ENCODE measurements around the gene ACOX3. TPM values are rescaled to one million over a fixed set of nuclear protein-coding genes. Genes with fewer than 3 reads are reported as not detected.
A peak's percentile ranks its signal among the peaks of the same experiment; 100 is the strongest.

ACOX3 gene
- total RNA-seq, 1 experiment from 2014 or later, result 12.2 TPM

DNA sequence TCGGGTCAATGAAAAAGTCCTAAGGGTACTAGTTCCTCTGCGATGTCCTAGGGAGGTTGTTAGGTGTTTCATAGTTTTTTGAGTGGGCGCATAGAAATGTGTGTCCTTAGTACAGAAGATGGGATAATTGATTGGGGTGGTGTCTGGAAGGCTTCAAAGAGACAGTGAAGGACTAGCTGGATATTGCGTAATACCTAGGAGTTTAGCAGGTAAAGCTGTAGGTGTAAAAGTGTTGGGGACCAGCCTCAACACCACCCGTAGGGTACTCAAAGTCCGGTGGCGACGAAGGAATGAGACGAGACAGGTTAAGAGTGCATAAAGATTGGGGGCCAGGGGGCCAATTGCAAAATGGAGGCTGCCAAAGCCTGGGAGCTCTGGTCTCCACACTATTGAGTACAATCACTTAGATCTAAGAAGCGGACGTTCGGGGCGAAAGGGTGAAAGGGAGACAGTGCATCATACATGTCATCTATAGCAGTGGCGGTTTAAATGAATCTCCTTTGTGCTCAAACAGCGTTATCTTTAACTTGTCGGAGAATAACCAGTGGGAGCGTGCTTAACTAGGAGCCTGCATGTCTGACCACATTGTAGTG, 1.1 kb upstream of the ACOX3 start:
- H3K9me2 ChIP-seq (replicated peaks; ENCODE audit: low read length), result no peaks in the 10 kb centered on the region
- POLR2A ChIA-PET (ENCODE audit: unreplicated experiment), result no interaction called here
- peak overlapping the region; percentile 84 for H3K9ac ChIP-seq (ENCODE audit: low read length)
- DNase-seq (peak; percentile 4), ATAC-seq (0 out of 2 replicates have a peak, but pooled peaks have one; percentile 4)
- no peaks in the 10 kb centered on the region for H3F3A ChIP-seq (ENCODE audit: low read length, unreplicated experiment)
- H3K79me2 ChIP-seq (ENCODE audit: low read length), result peaks cover 75% of the 10 kb centered on the region
- H3K27ac ChIP-seq (ENCODE audit: low read length), result no peak overlapping the region
- peak overlapping the region; percentile 98 for H3K4me2 ChIP-seq (ENCODE audit: low read length)
- no peaks in the 10 kb centered on the region for H3K27me3 ChIP-seq (ENCODE audit: low read length)
- CTCF ChIA-PET, result no interaction called here
- no peak for TF ChIP-seq EZH2phosphoT487 (IDR thresholded peaks at IDR 0.05; ENCODE audit: borderline replicate concordance, low read length)
- TF ChIP-seq, protein P1, sequence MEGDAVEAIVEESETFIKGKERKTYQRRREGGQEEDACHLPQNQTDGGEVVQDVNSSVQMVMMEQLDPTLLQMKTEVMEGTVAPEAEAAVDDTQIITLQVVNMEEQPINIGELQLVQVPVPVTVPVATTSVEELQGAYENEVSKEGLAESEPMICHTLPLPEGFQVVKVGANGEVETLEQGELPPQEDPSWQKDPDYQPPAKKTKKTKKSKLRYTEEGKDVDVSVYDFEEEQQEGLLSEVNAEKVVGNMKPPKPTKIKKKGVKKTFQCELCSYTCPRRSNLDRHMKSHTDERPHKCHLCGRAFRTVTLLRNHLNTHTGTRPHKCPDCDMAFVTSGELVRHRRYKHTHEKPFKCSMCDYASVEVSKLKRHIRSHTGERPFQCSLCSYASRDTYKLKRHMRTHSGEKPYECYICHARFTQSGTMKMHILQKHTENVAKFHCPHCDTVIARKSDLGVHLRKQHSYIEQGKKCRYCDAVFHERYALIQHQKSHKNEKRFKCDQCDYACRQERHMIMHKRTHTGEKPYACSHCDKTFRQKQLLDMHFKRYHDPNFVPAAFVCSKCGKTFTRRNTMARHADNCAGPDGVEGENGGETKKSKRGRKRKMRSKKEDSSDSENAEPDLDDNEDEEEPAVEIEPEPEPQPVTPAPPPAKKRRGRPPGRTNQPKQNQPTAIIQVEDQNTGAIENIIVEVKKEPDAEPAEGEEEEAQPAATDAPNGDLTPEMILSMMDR (conservative IDR thresholded peaks at IDR 0.05; ENCODE audit: low read depth, low read length), result no peak
- intact Hi-C loops (cut with micrococcal nuclease), result no loop called here
- H3K36me3 ChIP-seq (ENCODE audit: low read depth, low read length), result no peaks in the 10 kb centered on the region
- H4K20me1 ChIP-seq (ENCODE audit: low read length), result peaks cover 11% of the 10 kb centered on the region; the same call in 1 of the 2 replicates
- peaks cover 23% of the 10 kb centered on the region for H3K4me1 ChIP-seq (ENCODE audit: insufficient read depth, low read length)
- H3K4me3 ChIP-seq (ENCODE audit: low read length), result peak overlapping the region; percentile 100
- peak overlapping the region; percentile 97; the same call in 1 of the 2 replicates for H2AFZ ChIP-seq (ENCODE audit: low read length)
- TSS peak; percentile 45 for BruUV-seq (replicated peaks)
- no peaks in the 10 kb centered on the region for H3K9me3 ChIP-seq (ENCODE audit: low read length)

DNA sequence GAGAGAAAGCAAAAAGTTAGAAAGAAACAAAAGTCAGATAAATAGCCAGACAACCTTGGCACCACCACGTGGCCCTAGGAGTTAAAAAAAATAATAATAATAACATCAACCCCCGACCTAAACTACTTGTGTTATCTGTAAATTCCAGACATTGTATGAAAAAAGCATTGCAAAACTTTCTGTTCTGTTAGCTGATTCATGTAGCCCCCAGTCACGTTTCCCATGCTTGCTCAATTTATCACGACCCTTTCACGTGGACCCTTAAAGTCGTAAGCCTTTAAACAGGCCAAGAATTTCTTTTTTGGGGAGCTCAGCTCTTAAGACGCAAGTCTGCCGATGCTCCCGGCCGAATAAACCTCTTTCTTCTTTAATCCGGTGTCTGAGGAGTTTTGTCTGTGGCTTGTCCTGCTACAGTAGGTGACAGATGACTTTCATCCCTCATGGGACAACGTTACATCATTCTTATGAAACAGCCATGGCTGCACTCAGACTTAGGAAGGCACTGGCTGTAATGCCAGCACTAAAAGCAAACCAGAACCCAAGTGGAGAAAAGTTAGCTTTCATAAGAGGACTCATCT, 520 bp downstream of the ACOX3 start:
- Histone ChIP-seq H4K20me1 (ENCODE audit: low read length) (peaks cover 11% of the 10 kb centered on the region; the same call in 1 of the 2 replicates), H3K27me3 (ENCODE audit: low read length) (no peaks in the 10 kb centered on the region), H3K4me1 (ENCODE audit: insufficient read depth, low read length) (peaks cover 23% of the 10 kb centered on the region), H3K27ac (ENCODE audit: low read length) (peak overlapping the region; percentile 78), H3F3A (ENCODE audit: low read length, unreplicated experiment) (no peaks in the 10 kb centered on the region), H3K36me3 (ENCODE audit: low read depth, low read length) (no peaks in the 10 kb centered on the region), H3K9me2 (replicated peaks; ENCODE audit: low read length) (no peaks in the 10 kb centered on the region), H3K9ac (ENCODE audit: low read length) (peak overlapping the region; percentile 84), H3K79me2 (ENCODE audit: low read length) (peaks cover 65% of the 10 kb centered on the region), H2AFZ (ENCODE audit: low read length) (peak overlapping the region; percentile 97), H3K4me3 (ENCODE audit: low read length) (peak overlapping the region; percentile 100), H3K9me3 (ENCODE audit: low read length) (no peaks in the 10 kb centered on the region), H3K4me2 (ENCODE audit: low read length) (peak overlapping the region; percentile 98)
- DNase-seq, result no peak
- intact Hi-C loops (cut with micrococcal nuclease), result no loop called here
- POLR2A ChIA-PET (ENCODE audit: unreplicated experiment), result no interaction called here
- TF ChIP-seq, protein P1 (conservative IDR thresholded peaks at IDR 0.05; ENCODE audit: low read depth, low read length), result no peak
- TF ChIP-seq EZH2phosphoT487 (IDR thresholded peaks at IDR 0.05; ENCODE audit: borderline replicate concordance, low read length), result no peak
- no peak for TF ChIP-seq EZH2 (IDR thresholded peaks at IDR 0.05; ENCODE audit: low read length, unreplicated experiment)
- CTCF ChIA-PET, result no interaction called here
- TSS peak; percentile 91 for BruUV-seq (replicated peaks)
- no peak for ATAC-seq

DNA sequence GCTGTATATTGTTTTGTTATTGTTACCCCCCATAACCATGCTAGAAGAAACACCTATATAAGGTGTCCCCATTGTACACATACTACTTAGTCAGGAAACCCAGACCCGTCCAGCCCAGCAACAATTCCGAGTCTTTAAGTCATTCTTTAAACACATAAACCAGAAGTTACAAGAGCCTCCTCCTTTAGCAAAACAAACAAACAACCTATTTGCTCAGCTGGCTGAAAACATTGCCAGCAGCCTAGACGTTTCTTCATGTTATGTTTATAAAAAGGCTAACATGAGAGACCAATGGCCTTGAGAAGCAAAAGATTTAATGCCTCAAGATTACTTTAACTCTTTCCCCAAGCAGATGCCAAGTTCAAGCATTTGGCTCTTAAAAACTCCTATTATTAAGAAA, 1.4 kb downstream of the ACOX3 start:
- Histone ChIP-seq H2AFZ (ENCODE audit: low read length) (no peak overlapping the region), H3K79me2 (ENCODE audit: low read length) (peaks cover 56% of the 10 kb centered on the region), H3K27ac (ENCODE audit: low read length) (no peak overlapping the region), H3K9me3 (ENCODE audit: low read length) (no peaks in the 10 kb centered on the region), H3K27me3 (ENCODE audit: low read length) (no peaks in the 10 kb centered on the region), H3K9ac (ENCODE audit: low read length) (no peak overlapping the region), H3K36me3 (ENCODE audit: low read depth, low read length) (no peaks in the 10 kb centered on the region), H3K4me2 (ENCODE audit: low read length) (peak overlapping the region; percentile 98), H3F3A (ENCODE audit: low read length, unreplicated experiment) (no peaks in the 10 kb centered on the region), H3K9me2 (replicated peaks; ENCODE audit: low read length) (no peaks in the 10 kb centered on the region), H3K4me1 (ENCODE audit: insufficient read depth, low read length) (peaks cover 23% of the 10 kb centered on the region), H3K4me3 (ENCODE audit: low read length) (peak overlapping the region; percentile 100; the same call in 1 of the 2 replicates), H4K20me1 (ENCODE audit: low read length) (peaks cover 11% of the 10 kb centered on the region; the same call in 1 of the 2 replicates)
- ATAC-seq, result peak; percentile 55
- DNase-seq, result peak; percentile 47
- no peak for TF ChIP-seq EZH2phosphoT487 (IDR thresholded peaks at IDR 0.05; ENCODE audit: borderline replicate concordance, low read length)
- no peak for TF ChIP-seq EZH2 (IDR thresholded peaks at IDR 0.05; ENCODE audit: low read length, unreplicated experiment)
- TF ChIP-seq, protein P1 (conservative IDR thresholded peaks at IDR 0.05; ENCODE audit: low read depth, low read length), result no peak
- ChIA-PET POLR2A (ENCODE audit: unreplicated experiment) (no interaction called here), CTCF (no interaction called here)
- intact Hi-C loops (cut with micrococcal nuclease), result no loop called here
- no TSS peak for BruUV-seq (replicated peaks)
